ENCODE results near the gene HACE1.

GRCh38 chr6:104887350-104887749 lies 27.6 kb upstream of the HACE1 start:
- TF ChIP-seq, protein P1, sequence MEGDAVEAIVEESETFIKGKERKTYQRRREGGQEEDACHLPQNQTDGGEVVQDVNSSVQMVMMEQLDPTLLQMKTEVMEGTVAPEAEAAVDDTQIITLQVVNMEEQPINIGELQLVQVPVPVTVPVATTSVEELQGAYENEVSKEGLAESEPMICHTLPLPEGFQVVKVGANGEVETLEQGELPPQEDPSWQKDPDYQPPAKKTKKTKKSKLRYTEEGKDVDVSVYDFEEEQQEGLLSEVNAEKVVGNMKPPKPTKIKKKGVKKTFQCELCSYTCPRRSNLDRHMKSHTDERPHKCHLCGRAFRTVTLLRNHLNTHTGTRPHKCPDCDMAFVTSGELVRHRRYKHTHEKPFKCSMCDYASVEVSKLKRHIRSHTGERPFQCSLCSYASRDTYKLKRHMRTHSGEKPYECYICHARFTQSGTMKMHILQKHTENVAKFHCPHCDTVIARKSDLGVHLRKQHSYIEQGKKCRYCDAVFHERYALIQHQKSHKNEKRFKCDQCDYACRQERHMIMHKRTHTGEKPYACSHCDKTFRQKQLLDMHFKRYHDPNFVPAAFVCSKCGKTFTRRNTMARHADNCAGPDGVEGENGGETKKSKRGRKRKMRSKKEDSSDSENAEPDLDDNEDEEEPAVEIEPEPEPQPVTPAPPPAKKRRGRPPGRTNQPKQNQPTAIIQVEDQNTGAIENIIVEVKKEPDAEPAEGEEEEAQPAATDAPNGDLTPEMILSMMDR (IDR thresholded peaks at IDR 0.05): no peak
- no peak for TF ChIP-seq POLR2A (IDR thresholded peaks at IDR 0.05)
- no peak for TF ChIP-seq EP300 (IDR thresholded peaks at IDR 0.05)

Measured in ovary (tissue), 3 donors.